Nasal cavity respiratory epithelium epithelial cell of viscerocranial mucosa (primary cell): Measurements from ENCODE around the gene CCDC142. TPM values are rescaled to one million over a fixed set of nuclear protein-coding genes. Genes with fewer than 3 reads are reported as not detected.

ENCODE experiments used
- total RNA-seq: library from RNA; depleted of rRNA; stranded (reverse); fragments of >200 nt; gene quantifications from 2 replicates; pipeline ENCODE4 v1.2.3, GENCODE V29; 2014

The CCDC142 gene
- 9.9 and 12.7 TPM in 2 replicates for total RNA-seq

DNA sequence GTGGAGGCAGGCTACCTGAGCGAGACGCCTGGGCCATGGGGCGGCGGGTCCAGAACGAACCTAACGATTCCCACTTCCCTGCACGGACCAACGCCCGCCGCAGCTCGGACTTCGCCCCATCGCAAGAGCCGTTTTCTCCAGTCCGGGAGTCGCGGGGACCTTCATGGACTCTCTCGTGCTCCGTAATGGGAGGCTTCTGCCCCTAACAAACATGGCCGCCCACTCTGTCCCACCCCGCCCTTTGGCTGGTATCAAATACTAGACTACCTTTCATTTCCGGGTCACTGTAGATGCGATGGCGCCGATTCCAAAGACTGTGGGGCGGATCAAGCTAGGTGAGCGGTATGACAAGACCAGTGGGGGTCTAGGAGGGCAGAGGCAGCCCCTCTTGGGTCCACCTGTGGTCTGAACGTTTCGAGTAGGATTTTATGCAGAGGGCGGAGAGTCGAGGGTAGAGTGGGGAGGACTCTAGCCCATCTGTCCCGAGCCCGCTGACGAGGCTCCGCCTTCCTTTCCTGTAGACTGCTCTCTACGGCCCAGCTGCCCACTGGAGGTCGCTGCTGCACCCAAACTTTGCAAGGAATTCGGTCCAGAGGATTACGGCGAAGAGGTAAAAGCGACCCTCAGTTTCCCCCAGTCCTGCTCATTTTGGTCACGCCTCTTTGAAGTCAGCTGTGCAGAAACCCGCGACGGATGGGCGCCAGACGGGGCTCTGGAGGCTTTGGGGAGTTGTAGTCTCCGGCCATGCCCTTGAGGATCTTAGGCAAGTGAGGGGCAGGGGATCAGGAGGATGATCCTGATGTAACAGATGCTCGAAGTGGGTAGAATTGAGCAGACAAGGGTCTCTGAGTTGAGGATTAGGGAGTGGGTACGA, at the start of gene CCDC142, which contains the start of gene TTC31:
TSS of gene CCDC142 (minus strand) at position 198 of the 874 bp plus-strand sequence. CDS start at position 37, 161 bp downstream.
TSS of gene TTC31 (plus strand) at position 281 of the 874 bp plus-strand sequence. CDS start at position 296, 15 bp downstream.

GRCh38 chr2:74529357-74530238, 46.8 kb upstream of the CCDC142 start, which contains the start of the genes AUP1 and HTRA2:
TSS of gene AUP1 (minus strand) at chr2:74529706. CDS start at chr2:74529629, 77 bp downstream.
TSS of gene HTRA2 (plus strand) at chr2:74529933. CDS start at chr2:74530007, 74 bp downstream.

GRCh38 chr2:74525717-74526648, 43.2 kb upstream of the CCDC142 start, which contains the start of gene DQX1:
TSS of gene DQX1 (minus strand) at chr2:74526231. CDS start at chr2:74525729, 502 bp downstream.

DNA sequence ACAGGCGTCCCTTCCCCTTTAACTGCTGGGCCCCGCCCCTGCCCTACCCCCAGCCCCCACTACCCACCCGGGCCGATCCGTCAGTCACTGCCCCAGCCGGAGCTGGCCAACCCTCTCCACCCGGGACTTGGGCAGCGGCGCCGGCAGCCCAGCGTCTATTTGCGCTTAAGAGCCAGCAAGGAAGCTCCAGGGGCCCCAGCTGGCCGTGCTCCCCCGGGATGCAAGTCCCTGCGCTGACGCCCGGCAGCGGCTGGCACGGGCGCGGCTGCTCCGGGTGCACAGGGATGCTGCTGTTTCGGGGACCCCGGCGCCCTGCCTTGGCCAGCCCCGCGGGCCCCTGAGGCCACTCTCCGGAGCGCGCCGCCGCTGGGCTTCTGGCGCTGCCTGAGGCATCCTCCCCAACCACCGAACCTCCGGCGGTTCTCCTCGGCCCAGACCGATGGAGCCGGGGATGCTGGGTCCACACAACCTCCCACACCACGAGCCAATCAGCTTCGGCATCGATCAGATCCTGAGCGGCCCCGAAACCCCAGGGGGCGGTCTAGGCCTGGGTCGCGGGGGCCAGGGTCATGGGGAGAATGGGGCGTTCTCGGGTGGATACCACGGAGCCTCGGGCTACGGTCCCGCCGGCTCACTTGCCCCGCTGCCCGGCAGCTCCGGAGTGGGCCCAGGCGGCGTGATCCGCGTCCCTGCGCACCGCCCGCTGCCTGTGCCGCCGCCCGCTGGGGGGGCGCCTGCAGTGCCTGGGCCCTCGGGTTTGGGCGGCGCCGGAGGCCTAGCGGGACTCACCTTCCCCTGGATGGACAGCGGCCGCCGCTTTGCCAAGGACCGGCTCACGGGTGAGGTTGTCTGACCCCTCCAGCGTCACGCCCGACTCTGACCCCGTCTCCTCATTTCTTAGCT, 31.8 kb upstream of the CCDC142 start, which contains the start of gene TLX2:
TSS of gene TLX2 (plus strand) at position 83 of the 903 bp plus-strand sequence. CDS start at position 440, 357 bp downstream.

DNA sequence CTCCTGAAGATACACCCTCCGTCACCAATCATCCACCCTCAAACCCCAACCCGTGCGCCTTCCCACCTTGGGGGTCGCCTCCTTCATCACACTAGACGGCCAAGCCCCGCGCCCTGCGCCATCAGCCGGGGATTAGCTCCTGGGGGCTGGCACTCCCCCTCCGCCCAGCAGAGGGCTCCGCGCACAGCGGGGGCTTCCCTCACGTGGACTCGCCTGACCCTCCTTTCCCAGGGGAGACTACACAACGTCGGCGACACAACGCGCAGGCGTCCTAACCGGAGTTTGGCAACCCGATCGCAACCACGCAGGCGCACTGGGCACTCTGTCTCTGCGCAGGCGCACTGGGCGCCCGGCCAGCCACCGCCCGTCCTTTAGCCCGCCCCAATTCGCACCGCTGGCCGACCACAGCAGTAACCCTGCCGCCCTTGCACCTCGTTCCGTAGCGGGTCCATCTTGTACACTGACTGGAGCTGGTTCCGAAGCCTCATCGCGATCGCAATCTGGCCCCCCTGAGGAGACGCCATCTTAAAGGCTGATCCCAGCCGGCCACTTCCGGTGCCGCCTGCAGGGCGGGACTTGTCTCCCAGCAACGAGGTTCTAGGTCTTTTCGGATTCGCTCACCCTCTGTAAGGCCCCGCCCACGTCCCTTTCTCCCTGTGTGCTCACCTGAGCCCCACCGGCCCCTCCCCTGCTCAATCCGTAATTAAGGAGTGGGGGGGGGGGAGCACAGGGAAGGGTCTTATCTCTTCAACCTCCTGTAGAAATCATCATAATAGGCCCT, 24.5 kb upstream of the CCDC142 start, which contains the start of gene PCGF1:
TSS of gene PCGF1 (minus strand) at position 551 of the 781 bp plus-strand sequence. CDS start at position 524, 27 bp downstream.

DNA sequence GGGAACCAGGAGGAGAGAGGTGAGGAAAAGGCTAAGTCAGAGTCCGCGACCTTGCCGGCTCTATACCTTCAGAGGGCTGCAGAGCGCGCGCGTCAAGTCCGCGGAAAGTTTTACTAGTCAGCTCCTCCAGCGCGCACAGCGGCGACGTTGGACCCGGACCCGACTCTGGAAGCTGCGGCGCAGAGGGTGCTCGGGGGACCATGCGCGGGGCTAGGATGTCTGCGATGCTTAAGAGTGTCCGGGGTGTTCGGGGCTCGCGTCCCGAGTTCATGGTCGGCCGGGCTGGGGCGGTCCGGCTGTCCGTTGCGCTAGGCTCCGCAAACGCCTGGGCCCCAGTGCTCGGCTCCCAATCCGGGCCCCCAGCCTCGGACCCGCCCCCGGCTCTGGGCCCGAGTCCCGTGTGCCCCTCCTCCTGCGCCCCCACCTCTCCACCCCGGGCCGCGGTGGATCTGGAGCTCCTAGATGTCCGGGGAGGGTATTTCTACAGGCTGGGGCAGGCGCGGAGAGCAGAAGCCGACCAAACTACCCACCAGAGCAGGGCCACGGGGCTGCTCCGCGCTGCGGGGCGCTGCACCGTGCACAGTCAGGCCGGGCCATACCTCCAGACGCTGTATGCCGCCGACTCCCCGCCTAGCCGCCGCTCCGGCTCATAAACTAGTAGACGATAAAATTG, 16.6 kb upstream of the CCDC142 start, which contains the start of gene LBX2:
TSS of gene LBX2 (minus strand) at position 337 of the 673 bp plus-strand sequence. CDS start at position 271, 66 bp downstream.

DNA sequence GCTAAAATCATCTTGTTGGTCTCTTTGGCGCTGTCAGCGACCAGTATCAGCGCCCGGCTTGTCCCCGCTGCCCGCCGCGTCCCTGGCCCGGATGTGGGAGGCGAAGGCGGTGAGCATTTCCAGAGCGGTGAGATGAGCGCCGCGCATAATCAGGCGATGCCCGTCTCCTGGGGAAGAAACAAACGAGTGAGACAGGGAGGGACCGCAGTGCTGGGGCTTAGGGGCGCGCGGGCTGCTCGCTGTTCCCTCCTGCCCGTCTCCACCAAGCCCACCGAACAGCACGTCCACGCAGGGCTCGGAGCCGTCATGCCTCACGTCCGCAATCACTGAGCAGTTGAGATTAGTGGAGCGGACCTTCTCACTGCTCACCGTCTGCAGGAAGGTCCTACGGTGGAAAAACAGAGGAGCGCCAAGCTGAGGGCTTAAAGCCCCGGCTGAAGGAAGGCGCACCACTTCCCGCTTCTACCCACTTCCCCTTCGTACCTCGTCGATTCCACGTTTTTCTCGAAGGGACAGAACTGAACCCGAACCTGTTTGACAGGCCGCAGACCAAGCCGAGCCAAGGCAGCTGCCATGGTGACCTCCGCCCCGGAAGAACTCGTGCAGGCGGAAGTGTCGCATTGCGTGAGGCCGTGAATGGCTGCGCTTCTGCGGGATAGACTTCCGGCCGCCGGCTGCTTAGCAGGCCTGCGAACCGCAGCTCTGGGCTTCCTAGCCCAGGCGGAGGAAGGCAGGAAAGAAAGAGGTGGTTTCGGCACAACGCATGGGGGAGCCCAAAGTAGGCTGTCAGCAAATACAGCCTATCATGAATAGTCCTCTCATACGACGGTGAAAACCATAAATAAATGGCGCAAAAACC, 10.5 kb downstream of the CCDC142 start, which contains the start of gene MRPL53:
TSS of gene MRPL53 (minus strand) at position 595 of the 859 bp plus-strand sequence. CDS start at position 575, 20 bp downstream.

DNA sequence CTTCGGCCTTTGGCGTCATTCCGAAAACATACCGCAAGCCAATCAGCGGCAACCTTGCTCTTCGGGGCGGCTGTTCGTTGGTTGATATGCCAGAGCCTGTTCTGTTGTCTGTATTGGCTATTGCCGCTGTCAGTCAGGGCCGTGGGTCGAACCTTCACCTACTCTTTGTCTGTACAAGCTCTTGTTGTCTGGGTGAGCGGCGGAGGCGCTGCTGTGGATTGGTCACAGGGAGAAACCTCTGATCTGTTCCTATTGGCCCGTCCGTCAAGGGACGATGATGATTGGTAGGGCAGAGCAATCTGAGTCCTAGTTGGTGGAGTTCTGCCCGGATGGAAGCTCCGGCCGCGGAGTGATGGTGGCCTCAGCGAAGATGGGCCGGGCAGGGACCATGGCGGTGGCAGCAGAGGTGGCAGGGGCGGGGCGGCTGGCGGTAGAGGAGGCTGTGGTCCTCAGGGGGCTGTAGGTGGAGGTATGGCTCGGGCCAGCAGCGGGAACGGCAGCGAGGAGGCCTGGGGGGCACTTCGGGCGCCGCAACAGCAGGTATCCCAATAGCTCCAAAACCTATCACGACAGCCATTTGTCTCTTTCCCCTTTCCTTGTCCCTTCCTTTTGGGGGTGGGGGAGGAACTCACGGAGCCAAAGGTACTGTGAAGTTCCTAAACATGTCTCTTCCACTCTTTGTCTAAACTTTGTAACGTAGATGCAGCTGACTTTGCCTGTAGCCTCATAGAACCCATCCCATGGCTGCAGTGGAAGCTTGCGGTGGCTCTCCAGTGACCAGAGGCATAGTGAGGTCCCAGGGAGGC, 24.5 kb downstream of the CCDC142 start, which contains the start of gene WBP1:
TSS of gene WBP1 (plus strand) at position 307 of the 806 bp plus-strand sequence. CDS start at position 472, 165 bp downstream.

DNA sequence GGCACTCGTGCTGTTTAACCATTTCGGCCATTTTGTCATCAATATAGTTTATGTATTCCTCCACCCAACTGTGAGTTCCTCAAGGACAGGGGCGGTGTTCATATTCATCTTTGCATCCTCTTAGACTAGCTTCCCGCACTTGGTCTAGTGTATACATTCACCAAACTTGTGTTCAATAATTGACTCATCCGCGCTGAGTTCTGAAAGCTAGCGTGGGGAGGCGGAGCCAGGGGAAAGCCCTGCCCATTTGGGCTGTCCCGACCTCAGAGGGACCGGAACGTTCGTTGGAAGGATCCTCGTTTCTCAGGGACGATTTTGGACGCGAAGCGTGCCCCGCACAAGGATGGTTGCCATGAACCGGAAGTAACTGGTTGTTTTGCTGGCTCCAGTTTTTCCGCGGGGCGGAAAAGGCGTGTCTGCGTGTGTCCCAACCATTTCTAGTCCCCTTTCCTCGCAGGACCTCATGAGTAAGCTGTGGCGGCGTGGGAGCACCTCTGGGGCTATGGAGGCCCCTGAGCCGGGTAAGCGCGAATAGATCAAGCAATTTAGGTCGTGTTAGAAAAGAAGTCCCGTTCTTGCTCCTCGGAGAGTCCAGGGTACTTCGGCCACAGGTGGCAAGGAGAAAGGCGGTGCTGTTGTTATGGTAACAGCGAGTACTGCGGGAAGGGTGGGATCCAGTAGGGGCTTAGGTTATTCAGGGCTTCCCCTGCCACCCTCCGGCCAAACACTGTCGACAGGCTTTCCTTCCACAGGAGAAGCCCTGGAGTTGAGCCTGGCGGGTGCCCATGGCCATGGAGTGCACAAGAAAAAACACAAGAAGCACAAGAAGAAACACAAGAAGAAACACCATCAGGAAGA, 27.9 kb downstream of the CCDC142 start, which contains the start of gene INO80B:
TSS of gene INO80B (plus strand) at position 434 of the 858 bp plus-strand sequence. CDS start at position 464, 30 bp downstream.

DNA sequence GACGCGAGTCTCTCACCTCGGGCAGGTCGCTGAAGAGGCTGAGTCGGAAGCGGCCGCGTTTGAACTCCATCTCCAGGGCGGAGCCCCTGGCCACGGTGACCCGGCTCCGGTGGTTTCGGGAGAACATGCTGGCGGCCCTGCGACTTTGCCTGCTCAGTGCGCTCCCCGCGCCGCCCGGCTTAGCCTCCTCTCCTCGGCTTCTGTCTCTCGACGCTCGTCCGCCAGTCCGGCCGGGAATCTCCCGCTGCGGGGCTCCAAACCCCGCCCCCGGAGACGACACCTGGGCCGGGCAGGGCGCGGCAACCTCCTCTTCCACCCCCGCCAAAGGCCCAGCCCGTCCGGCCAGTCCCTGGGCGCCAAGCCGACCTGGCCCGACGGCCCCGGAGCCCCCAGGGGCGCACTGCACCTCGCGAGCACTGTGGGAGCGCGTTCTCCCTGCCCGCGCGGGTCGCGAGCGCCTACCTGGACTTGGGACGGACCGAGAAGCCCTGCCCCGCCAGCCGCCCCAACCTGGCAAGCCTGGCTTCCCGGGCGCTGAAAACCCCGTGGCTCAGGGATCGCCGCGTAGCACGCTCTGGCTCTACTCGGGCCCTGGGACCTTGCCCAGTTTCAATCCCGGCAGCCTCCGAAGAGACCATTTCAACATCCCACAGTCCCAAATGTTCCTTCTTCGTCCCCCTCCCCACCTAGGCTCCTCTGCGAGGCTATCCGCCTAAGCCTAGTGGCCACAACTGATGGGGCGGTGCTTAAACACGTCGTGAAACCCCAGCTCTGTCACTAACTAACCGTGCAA, 40.9 kb downstream of the CCDC142 start, which contains the start of gene RTKN:
TSS of gene RTKN (minus strand) at position 248 of the 793 bp plus-strand sequence. CDS start at position 127, 121 bp downstream.

